ENCODE results near the gene CBX4.

The CBX4 gene

DNA sequence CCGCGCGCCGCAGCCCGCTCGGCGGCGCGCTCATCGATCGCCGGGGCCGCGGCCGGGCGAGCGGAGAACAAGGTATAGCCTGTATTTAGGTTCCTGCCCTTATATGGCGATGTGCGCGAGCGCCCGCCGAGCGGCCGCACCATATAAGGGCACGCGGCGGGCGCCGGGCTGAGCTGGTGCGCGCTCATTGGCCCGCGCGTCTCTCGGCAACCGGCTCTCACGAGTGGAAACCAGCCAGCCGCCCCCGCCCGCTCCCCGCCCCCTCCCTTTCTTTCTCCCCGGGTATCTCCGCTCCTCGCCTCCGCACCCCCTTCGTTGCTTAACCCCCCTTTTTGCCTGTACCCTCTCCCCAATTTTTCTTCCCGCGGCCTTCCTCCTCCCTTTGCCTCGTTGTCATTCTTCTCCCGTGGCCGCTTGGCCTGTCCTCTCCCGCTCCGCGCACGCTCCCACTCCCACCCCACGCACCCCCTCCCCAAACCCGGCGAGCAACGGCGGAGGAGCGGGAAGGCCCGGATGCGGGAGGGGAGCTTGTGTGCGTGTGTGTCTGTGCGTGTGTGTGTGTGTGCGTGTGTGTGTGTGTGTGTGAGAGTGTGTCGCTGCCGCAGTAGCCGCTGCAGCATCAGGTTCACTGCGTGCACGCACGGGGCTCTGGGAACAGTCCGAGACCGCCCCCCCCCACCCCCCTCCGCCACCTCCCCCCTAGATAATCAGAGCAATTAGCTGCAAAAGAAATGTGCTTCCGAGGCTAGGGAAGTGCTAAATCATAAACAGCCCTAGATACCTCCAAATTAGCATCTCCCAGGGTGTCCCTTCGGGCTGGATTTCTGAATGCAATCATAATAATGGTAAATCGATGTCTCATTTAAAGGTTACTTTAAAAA lies 28.9 kb downstream of the CBX4 start:
- DNase-seq (ENCODE audit: insufficient read length, low spot score): peak; percentile 89
- no peak for TF ChIP-seq POLR2A (IDR thresholded peaks at IDR 0.05; ENCODE audit: low read depth, low read length)
- TF ChIP-seq PAX5 (IDR thresholded peaks at IDR 0.05; ENCODE audit: insufficient read depth, low read length, severe bottlenecking): no peak
- TF ChIP-seq POLR2AphosphoS5 (IDR thresholded peaks at IDR 0.05; ENCODE audit: low read depth, low read length): no peak
- TF ChIP-seq SPI1 (IDR thresholded peaks at IDR 0.05; ENCODE audit: low read depth, low read length): no peak
- no peak for TF ChIP-seq POU2F2 (IDR thresholded peaks at IDR 0.05; ENCODE audit: low read depth, low read length)
- no peak for TF ChIP-seq TAF1 (IDR thresholded peaks at IDR 0.05; ENCODE audit: low read depth, low read length)
- peak; percentile 92 for FAIRE-seq

DNA sequence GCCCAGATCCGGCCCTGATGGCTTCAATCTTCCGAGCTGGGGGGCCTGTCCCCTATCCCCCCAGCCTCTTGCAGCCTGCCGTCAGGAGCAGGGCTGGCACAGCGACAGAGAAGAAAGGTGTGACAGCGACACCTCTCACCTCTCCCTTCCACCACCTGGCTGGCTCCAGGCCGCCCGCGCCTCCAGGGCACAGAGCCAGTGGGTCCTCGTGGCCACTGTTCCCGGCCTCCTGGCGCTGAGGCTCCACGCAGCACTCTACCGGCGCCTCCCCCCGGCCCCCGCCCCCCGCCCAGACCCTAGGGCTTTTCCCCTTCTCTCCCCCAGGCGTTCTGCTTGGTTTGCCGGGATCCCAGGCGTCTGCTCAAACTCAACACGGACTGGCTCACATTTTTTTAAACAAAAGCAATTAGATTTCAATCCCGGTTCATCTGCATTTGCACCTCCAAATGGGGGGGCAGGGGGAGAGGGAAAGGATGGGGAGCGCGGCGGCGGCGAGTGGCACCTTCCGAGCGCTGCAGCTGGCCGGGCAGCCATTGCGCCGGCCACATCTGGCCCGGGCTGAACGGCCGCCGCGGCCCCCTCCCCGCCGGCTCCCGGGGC lies 29.6 kb downstream of the CBX4 start:
- TF ChIP-seq POU2F2 (IDR thresholded peaks at IDR 0.05; ENCODE audit: low read depth, low read length) (no peak), TAF1 (IDR thresholded peaks at IDR 0.05; ENCODE audit: low read depth, low read length) (no peak), POLR2AphosphoS5 (IDR thresholded peaks at IDR 0.05; ENCODE audit: low read depth, low read length) (no peak), POLR2A (IDR thresholded peaks at IDR 0.05; ENCODE audit: low read depth, low read length) (no peak), SPI1 (IDR thresholded peaks at IDR 0.05; ENCODE audit: low read depth, low read length) (no peak), PAX5 (IDR thresholded peaks at IDR 0.05; ENCODE audit: insufficient read depth, low read length, severe bottlenecking) (no peak)
- no peak for FAIRE-seq
- no peak for DNase-seq (ENCODE audit: insufficient read length, low spot score)

DNA sequence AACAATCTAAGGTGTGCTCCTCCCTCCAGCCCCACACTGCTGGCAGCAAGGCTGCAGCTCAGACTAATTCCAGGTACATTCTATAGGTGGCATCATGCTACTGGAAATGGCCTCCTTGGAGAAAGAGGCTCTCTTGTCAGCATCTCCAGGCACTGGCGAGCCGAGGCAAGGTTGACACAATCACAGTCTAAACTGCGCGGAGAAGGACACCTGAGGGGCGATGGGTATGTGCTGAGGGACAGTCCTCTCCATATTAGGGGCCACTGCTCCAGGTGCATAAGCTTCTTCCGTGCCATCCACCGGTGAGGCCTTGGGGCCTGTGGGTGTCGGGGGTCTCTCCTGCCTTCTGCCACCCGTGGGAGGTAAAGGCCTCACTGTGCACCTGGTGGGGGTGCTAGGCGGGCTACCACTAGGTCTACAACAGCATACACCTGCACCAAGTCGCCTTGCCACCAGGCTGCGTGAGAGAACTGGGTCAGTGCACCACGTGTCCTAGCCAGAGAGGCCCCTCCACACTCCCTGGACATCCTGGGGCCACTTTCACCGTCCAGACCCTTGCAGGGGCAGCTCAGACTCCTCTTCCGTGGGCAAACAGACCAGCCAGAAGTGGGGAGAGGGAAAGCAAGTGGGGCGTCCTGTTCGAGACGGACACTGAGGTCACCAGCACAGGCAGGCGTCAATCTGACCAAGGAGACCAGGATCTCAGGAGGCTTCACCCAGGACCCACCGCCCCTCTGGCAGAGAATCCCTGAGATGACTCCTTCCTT lies 30.3 kb downstream of the CBX4 start:
- TF ChIP-seq POU2F2 (IDR thresholded peaks at IDR 0.05; ENCODE audit: low read depth, low read length) (no peak), POLR2A (IDR thresholded peaks at IDR 0.05; ENCODE audit: low read depth, low read length) (no peak), SPI1 (IDR thresholded peaks at IDR 0.05; ENCODE audit: low read depth, low read length) (no peak), POLR2AphosphoS5 (IDR thresholded peaks at IDR 0.05; ENCODE audit: low read depth, low read length) (no peak), PAX5 (IDR thresholded peaks at IDR 0.05; ENCODE audit: insufficient read depth, low read length, severe bottlenecking) (no peak), TAF1 (IDR thresholded peaks at IDR 0.05; ENCODE audit: low read depth, low read length) (no peak)
- peak; percentile 89 for FAIRE-seq

DNA sequence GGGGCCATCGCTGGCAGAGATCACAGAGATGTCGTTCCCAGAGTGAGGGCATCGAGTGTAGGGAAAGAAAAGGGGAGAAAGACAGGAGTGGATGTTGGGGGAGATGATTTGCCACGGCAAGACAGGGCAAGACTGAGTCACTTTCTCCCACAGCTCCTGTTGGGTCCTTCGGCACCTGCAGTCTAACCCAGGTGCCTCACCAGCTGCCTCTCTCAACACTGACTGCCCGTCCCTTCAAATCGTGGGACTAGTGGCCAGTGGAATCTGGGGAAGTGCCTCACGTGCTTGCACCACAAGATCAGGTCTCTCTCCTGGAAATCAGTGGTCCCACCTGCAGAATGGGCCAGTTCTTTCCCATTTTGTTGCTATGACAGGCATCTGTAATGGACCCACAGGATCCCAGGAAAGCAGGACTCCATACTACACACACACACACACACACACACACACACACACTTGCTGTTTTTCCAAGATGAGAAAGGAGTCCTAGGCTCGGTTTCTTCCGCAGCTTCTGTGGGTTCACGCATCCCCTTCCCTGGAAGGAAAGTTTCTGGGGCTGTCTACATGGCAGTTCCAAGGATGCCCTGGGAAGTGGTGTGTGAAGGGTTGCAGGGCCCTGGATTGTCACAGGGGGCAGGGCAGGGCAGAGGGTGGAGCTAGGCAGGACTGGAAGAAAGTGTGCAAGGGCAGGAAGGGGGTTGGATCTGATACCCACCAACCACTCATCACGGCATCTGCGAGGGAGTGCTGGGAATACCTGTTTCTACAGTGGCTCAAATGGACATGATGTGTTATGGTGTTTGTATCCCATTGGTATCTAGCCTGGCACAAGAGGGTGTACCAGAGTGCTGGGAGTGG lies 32.1 kb downstream of the CBX4 start:
- no peak for TF ChIP-seq POLR2A (IDR thresholded peaks at IDR 0.05; ENCODE audit: low read depth, low read length)
- no peak for TF ChIP-seq SPI1 (IDR thresholded peaks at IDR 0.05; ENCODE audit: low read depth, low read length)
- TF ChIP-seq TAF1 (IDR thresholded peaks at IDR 0.05; ENCODE audit: low read depth, low read length): no peak
- no peak for TF ChIP-seq PAX5 (IDR thresholded peaks at IDR 0.05; ENCODE audit: insufficient read depth, low read length, severe bottlenecking)
- TF ChIP-seq POU2F2 (IDR thresholded peaks at IDR 0.05; ENCODE audit: low read depth, low read length): no peak
- no peak for TF ChIP-seq POLR2AphosphoS5 (IDR thresholded peaks at IDR 0.05; ENCODE audit: low read depth, low read length)
- DNase-seq (ENCODE audit: insufficient read length, low spot score): no peak
- no peak for FAIRE-seq

More for the DNA sequence above, 30.3 kb downstream of the CBX4 start:
- DNase-seq (ENCODE audit: insufficient read length, low spot score): no peak

DNA sequence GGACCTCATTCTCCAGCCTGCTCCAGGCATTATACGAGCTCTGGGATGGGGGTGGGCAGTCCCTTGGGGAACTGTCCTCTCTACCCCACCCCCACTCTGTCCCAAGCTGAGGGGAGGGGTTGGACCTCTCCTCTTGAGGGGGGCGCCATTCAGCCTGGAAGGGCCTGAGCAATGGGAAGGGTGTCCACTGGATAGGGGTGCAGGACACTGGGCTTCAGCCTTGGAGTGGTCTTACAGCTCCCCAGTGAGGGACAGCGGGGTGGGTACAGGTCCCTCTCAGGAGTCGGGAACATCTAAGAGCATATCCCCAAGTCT lies 32.8 kb downstream of the CBX4 start:
- TF ChIP-seq TAF1 (IDR thresholded peaks at IDR 0.05; ENCODE audit: low read depth, low read length) (no peak), SPI1 (IDR thresholded peaks at IDR 0.05; ENCODE audit: low read depth, low read length) (no peak), POU2F2 (IDR thresholded peaks at IDR 0.05; ENCODE audit: low read depth, low read length) (no peak), PAX5 (IDR thresholded peaks at IDR 0.05; ENCODE audit: insufficient read depth, low read length, severe bottlenecking) (no peak), POLR2AphosphoS5 (IDR thresholded peaks at IDR 0.05; ENCODE audit: low read depth, low read length) (no peak), POLR2A (IDR thresholded peaks at IDR 0.05; ENCODE audit: low read depth, low read length) (no peak)
- FAIRE-seq: no peak
- no peak for DNase-seq (ENCODE audit: insufficient read length, low spot score)

DNA sequence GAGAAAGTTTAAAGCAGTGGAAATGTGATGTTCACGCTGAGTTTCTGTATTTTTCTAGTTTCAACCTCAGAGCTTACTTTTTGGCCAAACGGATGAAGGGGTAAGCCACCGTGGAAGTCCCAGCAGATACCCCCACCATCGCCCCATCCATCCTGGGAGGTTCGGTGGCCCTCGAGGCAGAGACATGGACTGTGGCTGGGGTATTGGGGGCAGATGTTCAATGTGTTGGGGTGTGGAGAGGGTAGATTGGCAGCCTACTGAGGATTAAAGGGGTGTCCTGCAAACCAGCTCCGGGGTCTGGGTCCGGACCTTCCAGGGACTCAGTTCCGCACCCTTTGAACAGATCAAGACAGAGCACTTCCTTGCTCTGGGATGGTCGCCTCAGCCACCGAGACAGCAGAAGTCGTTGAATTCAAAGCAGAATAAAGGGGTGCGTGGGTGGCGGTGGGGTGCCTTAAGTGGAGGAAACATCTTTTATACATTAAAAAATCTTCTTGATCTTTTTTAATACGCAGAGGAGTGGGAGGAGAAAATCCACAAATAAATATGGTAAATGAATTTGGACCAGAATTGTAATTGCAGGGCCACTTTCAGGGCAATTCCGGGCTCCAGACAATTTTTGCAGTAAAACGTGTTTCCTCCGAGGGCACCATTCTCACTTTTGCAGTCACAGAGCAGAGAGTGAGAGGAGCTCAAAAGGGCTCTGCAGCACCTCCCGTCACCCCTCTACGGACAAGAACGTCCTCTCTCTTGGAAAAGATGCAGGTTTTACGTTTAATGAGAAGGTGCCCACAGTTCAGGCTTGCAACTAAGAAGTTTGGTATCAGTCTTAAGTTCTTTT lies 34.2 kb downstream of the CBX4 start:
- FAIRE-seq (peak; percentile 47), DNase-seq (ENCODE audit: insufficient read length, low spot score) (no peak)
- TF ChIP-seq SPI1 (IDR thresholded peaks at IDR 0.05; ENCODE audit: low read depth, low read length) (peak; percentile 28; the same call in 1 of the 2 replicates), PAX5 (IDR thresholded peaks at IDR 0.05; ENCODE audit: insufficient read depth, low read length, severe bottlenecking) (no peak)

DNA sequence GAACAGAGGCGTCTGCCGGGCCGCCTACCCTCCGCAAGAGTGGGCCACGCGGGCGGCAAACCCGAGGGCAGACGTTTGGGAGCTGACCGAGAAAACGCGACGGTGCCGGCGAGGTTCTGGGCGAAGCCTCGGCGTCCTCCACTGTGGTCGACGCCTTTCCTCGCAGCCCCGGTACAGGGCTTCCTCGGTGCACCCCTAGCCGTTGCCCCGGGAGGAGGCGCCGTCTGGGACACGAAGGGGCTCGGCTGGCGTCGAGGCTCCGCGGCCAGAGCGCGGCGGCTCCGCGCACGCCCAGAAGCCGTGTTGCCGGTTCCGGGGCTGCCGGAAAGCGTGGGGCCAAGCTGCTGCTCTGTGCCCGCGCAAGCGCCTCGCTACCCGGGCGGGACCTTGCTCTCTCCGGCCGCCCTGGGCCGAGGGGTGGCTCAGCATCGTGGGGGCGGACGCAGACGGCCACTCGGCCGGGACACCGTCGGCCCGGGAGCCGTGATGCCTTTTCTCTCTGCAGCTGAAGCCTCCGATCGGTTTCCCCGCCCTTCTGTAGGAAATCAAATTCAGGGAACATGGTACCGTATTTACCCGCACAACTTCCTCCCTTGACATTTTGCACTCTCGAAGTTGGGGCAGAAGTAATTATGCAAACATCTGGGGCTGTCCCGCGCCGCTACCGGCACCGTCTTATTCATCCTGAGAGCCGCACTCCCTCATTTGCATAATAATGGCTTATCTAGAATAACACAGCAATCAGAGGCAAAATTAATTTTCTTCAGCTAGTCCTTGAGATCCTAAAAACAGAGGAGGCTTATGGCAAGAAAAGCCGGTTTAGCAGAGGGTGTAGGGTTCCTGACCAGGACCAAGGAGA lies 35.0 kb downstream of the CBX4 start:
- DNase-seq (ENCODE audit: insufficient read length, low spot score) (no peak), FAIRE-seq (peak; percentile 89)
- TF ChIP-seq POU2F2 (IDR thresholded peaks at IDR 0.05; ENCODE audit: low read depth, low read length): peak; percentile 100
- no peak for TF ChIP-seq POLR2AphosphoS5 (IDR thresholded peaks at IDR 0.05; ENCODE audit: low read depth, low read length)
- TF ChIP-seq SPI1 (IDR thresholded peaks at IDR 0.05; ENCODE audit: low read depth, low read length): peak; percentile 67

All from GM12891 (cell line).